MM.1S (cell line): ENCODE results near the gene ARID4B.

ENCODE experiments used
- DNase-seq: peaks from one replicate; pipeline ENCODE4 v3.0.0-alpha.2; 2015
- H2AFZ ChIP-seq: fragments of 300-600 bp; sonication (generic); 2 replicates; pipeline ENCODE4 v1.6.0; 2016; ENCODE audit warnings: antibody characterized with exemption, low read length
- H3F3A ChIP-seq: fragments of 300-600 bp; sonication (generic); 2 replicates; pipeline ENCODE4 v1.6.1; 2016; ENCODE audit warnings: mild to moderate bottlenecking, antibody characterized with exemption, low read length, moderate library complexity, mixed read lengths; ENCODE audit not compliant: insufficient read depth
- H3K27ac ChIP-seq: fragments of 300-600 bp; sonication (generic); 2 replicates; pipeline ENCODE4 v1.5.1; 2016; ENCODE audit warnings: mild to moderate bottlenecking, low read length
- H3K27me3 ChIP-seq: fragments of 300-600 bp; sonication (generic); replicated peaks from 2 replicates; pipeline ENCODE4 v1.6.0; 2016; ENCODE audit warnings: low read length; ENCODE audit not compliant: insufficient read depth
- H3K36me3 ChIP-seq: fragments of 300-600 bp; sonication (generic); replicated peaks from 2 replicates; pipeline ENCODE4 v1.6.1; 2016; ENCODE audit warnings: mild to moderate bottlenecking, low read length, mixed read lengths; ENCODE audit not compliant: insufficient read depth
- H3K4me1 ChIP-seq: fragments of 300-600 bp; sonication (generic); 2 replicates; pipeline ENCODE4 v1.6.1; 2016; ENCODE audit warnings: low read length, mixed read lengths
- H3K4me2 ChIP-seq: fragments of 300-600 bp; sonication (generic); 2 replicates; pipeline ENCODE4 v1.6.0; 2016; ENCODE audit warnings: low read depth, low read length
- H3K4me3 ChIP-seq: fragments of 300-600 bp; sonication (generic); 2 replicates; pipeline ENCODE4 v1.5.1; 2016; ENCODE audit warnings: low read length, mixed read lengths
- H3K79me2 ChIP-seq: fragments of 300-600 bp; sonication (generic); 2 replicates; pipeline ENCODE4 v1.6.1; 2016; ENCODE audit warnings: mixed run types, low read length, mixed read lengths
- H3K9ac ChIP-seq: fragments of 300-600 bp; sonication (generic); 2 replicates; pipeline ENCODE4 v1.6.1; 2016; ENCODE audit warnings: low read length, mixed read lengths
- H3K9me2 ChIP-seq: fragments of 300-600 bp; sonication (generic); replicated peaks from 2 replicates; pipeline ENCODE4 v1.6.1; 2016; ENCODE audit warnings: mild to moderate bottlenecking, low read length, mixed read lengths; ENCODE audit not compliant: insufficient read depth
- H3K9me3 ChIP-seq: fragments of 300-600 bp; sonication (generic); replicated peaks from 2 replicates; pipeline ENCODE4 v1.6.1; 2016; ENCODE audit warnings: mild to moderate bottlenecking, low read length, mixed read lengths; ENCODE audit not compliant: insufficient read depth
- H4K20me1 ChIP-seq: fragments of 300-600 bp; sonication (generic); 2 replicates; pipeline ENCODE4 v1.6.1; 2016; ENCODE audit warnings: mild to moderate bottlenecking, low read length, moderate library complexity, mixed read lengths; ENCODE audit not compliant: insufficient read depth
- CTCF ChIP-seq: fragments of 300-600 bp; sonication (generic); IDR thresholded peaks from 2 replicates; pipeline ENCODE4 v1.5.1; 2016; ENCODE audit warnings: antibody characterized with exemption, low read length, mixed read lengths
- EZH2 ChIP-seq: fragments of 300-600 bp; sonication (generic); optimal IDR thresholded peaks from 2 replicates; pipeline ENCODE3; 2017; ENCODE audit warnings: low read depth, mild to moderate bottlenecking, antibody characterized with exemption, low read length, mixed read lengths
- EZH2phosphoT487 ChIP-seq: fragments of 300-600 bp; sonication (generic); IDR thresholded peaks from 2 replicates; pipeline ENCODE4 v1.6.1; 2018; ENCODE audit warnings: antibody characterized with exemption, low read length

Gene ARID4B

GRCh38 chr1:235296729-235297128 lies 31.2 kb downstream of the ARID4B start:
- no peak overlapping the region for H3K4me2 ChIP-seq
- H3K9ac ChIP-seq = no peak overlapping the region
- no peak overlapping the region for H3K4me3 ChIP-seq
- no peak overlapping the region for H3K27ac ChIP-seq
- H3K9me3 ChIP-seq = no peaks in the 10 kb centered on the region
- no peaks in the 10 kb centered on the region for H3K27me3 ChIP-seq
- peaks cover 7% of the 10 kb centered on the region; the same call in 1 of the 2 replicates for H3K4me1 ChIP-seq
- H3K36me3 ChIP-seq = no peaks in the 10 kb centered on the region
- H2AFZ ChIP-seq = no peak overlapping the region
- DNase-seq = no peak
- no peaks in the 10 kb centered on the region for H3F3A ChIP-seq
- H3K9me2 ChIP-seq = no peaks in the 10 kb centered on the region
- H4K20me1 ChIP-seq = peaks cover 17% of the 10 kb centered on the region; the same call in 1 of the 2 replicates
- peaks cover 93% of the 10 kb centered on the region for H3K79me2 ChIP-seq
- TF ChIP-seq CTCF (no peak), EZH2 (no peak), EZH2phosphoT487 (no peak)

GRCh38 chr1:235295902-235296350 lies 32.1 kb downstream of the ARID4B start:
- Histone ChIP-seq H3K4me2 (no peak overlapping the region), H3K27ac (no peak overlapping the region), H2AFZ (no peak overlapping the region), H3K9me2 (no peaks in the 10 kb centered on the region), H3F3A (no peaks in the 10 kb centered on the region), H3K36me3 (no peaks in the 10 kb centered on the region), H3K9me3 (no peaks in the 10 kb centered on the region), H3K4me1 (peaks cover 7% of the 10 kb centered on the region; the same call in 1 of the 2 replicates), H3K4me3 (no peak overlapping the region), H4K20me1 (peaks cover 17% of the 10 kb centered on the region; the same call in 1 of the 2 replicates), H3K9ac (no peak overlapping the region), H3K79me2 (peaks cover 92% of the 10 kb centered on the region), H3K27me3 (no peaks in the 10 kb centered on the region)
- no peak for DNase-seq
- no peak for TF ChIP-seq EZH2phosphoT487
- no peak for TF ChIP-seq EZH2
- TF ChIP-seq CTCF = no peak

GRCh38 chr1:235293322-235293942 lies 34.5 kb downstream of the ARID4B start:
- peaks cover 26% of the 10 kb centered on the region for H4K20me1 ChIP-seq
- DNase-seq = no peak

More at GRCh38 chr1:235293322-235293942, 34.5 kb downstream of the ARID4B start:
- no peaks in the 10 kb centered on the region for H3K36me3 ChIP-seq
- peaks cover 7% of the 10 kb centered on the region; the same call in 1 of the 2 replicates for H3K4me1 ChIP-seq
- no peak for TF ChIP-seq EZH2phosphoT487
- TF ChIP-seq EZH2 = no peak
- no peak for TF ChIP-seq CTCF
- H3K27me3 ChIP-seq = no peaks in the 10 kb centered on the region
- no peak overlapping the region for H2AFZ ChIP-seq
- H3K79me2 ChIP-seq = peaks cover 95% of the 10 kb centered on the region
- H3K9ac ChIP-seq = no peak overlapping the region
- no peak overlapping the region for H3K4me2 ChIP-seq
- no peaks in the 10 kb centered on the region for H3K9me2 ChIP-seq
- H3K9me3 ChIP-seq = no peaks in the 10 kb centered on the region
- no peak overlapping the region for H3K4me3 ChIP-seq
- no peaks in the 10 kb centered on the region for H3F3A ChIP-seq
- no peak overlapping the region for H3K27ac ChIP-seq
